Measurements from ENCODE around the gene FCRL2. TPM values are rescaled to one million over a fixed set of nuclear protein-coding genes. Genes with fewer than 3 reads are reported as not detected.

Gene FCRL2
- polyA plus RNA-seq, 3 donors: 0.65 TPM; not detected in 2

GRCh38 chr1:157696966-157697628 lies 79.8 kb downstream of the FCRL2 start:
- Histone ChIP-seq H3K4me3 (replicated peaks in 1 of 3; ENCODE audit: low read depth in 2 of 3, low read length in 3 of 3) (no peak overlapping the region), H2AFZ (ENCODE audit: insufficient read depth, low read depth, low read length, poor library complexity, severe bottlenecking) (no peak overlapping the region), H3K36me3 (replicated peaks in 1 of 2; ENCODE audit: control insufficient read depth in 1 of 2, insufficient read depth in 2 of 2, low read length in 2 of 2) (no peaks in the 10 kb centered on the region), H3K9ac (ENCODE audit: insufficient read depth, low read length, poor library complexity, severe bottlenecking) (no peak overlapping the region), H4K20me1 (ENCODE audit: insufficient read depth, low read length) (no peaks in the 10 kb centered on the region), H3K79me2 (ENCODE audit: insufficient read depth, low read length) (no peaks in the 10 kb centered on the region), H3K27ac (ENCODE audit: low read depth in 1 of 2, low read length in 2 of 2) (no peak overlapping the region), H3K4me1 (ENCODE audit: control insufficient read depth in 1 of 2, insufficient read depth in 2 of 2, low read length in 2 of 2) (no peaks in the 10 kb centered on the region), H3K27me3 (ENCODE audit: control insufficient read depth in 2 of 2, insufficient read depth in 2 of 2, low read length in 2 of 2) (peaks cover 22 to 41% of the 10 kb centered on the region in 2 donors), H3K4me2 (replicated peaks; ENCODE audit: extremely low read depth, low read length, poor library complexity, severe bottlenecking) (no peak overlapping the region), H3K9me3 (replicated peaks in 1 of 2; ENCODE audit: control insufficient read depth in 1 of 2, insufficient read depth in 1 of 2, low read length in 2 of 2) (no peaks in the 10 kb centered on the region)
- intact Hi-C loops (cut with micrococcal nuclease): no loop called here
- Mint-ChIP-seq H3K36me3 (no peaks in the 10 kb centered on the region), H3K4me3 (no peak overlapping the region), H3K27ac (no peak overlapping the region), H3K4me1 (peaks cover 2% of the 10 kb centered on the region), H3K27me3 (ENCODE audit: low read depth in 3 of 3) (peaks cover 29 to 47% (median 33%) of the 10 kb centered on the region in 3 donors), H3K9me3 (no peaks in the 10 kb centered on the region)
- no peak for DNase-seq
- TF ChIP-seq CTCF (IDR thresholded peaks at IDR 0.05): no peak
- WGBS (ENCODE audit: insufficient coverage): 94% methylated on average over 2 of the region's 4 CpGs

Other genes starting within 250 kb of the FCRL2 start
- under 1 TPM in 2 of 3 donors, not detected in 1; 0.06 to 0.25 TPM for gene FCRL5, start 224.6 kb downstream of the FCRL2 start, polyA plus RNA-seq
- gene FCRL4, start 179.0 kb downstream of the FCRL2 start, polyA plus RNA-seq: not detected
- under 1 TPM; 0.09 to 0.42 (median 0.32) TPM for gene FCRL3, start 76.4 kb downstream of the FCRL2 start, polyA plus RNA-seq
- 1 to 10 TPM in 1 of 3 donors, under 1 TPM in 2; 0.16 to 2.1 (median 0.16) TPM for gene FCRL1, start 43.0 kb upstream of the FCRL2 start, polyA plus RNA-seq
- gene CD5L, start 64.7 kb upstream of the FCRL2 start, polyA plus RNA-seq: not detected
- not detected for gene KIRREL1, start 216.5 kb upstream of the FCRL2 start, polyA plus RNA-seq